ENCODE data around the gene COL4A4.

Gene COL4A4

GRCh38 chr2:226953826-226954225 lies 210.2 kb downstream of the COL4A4 start:
- TF ChIP-seq, protein P1, sequence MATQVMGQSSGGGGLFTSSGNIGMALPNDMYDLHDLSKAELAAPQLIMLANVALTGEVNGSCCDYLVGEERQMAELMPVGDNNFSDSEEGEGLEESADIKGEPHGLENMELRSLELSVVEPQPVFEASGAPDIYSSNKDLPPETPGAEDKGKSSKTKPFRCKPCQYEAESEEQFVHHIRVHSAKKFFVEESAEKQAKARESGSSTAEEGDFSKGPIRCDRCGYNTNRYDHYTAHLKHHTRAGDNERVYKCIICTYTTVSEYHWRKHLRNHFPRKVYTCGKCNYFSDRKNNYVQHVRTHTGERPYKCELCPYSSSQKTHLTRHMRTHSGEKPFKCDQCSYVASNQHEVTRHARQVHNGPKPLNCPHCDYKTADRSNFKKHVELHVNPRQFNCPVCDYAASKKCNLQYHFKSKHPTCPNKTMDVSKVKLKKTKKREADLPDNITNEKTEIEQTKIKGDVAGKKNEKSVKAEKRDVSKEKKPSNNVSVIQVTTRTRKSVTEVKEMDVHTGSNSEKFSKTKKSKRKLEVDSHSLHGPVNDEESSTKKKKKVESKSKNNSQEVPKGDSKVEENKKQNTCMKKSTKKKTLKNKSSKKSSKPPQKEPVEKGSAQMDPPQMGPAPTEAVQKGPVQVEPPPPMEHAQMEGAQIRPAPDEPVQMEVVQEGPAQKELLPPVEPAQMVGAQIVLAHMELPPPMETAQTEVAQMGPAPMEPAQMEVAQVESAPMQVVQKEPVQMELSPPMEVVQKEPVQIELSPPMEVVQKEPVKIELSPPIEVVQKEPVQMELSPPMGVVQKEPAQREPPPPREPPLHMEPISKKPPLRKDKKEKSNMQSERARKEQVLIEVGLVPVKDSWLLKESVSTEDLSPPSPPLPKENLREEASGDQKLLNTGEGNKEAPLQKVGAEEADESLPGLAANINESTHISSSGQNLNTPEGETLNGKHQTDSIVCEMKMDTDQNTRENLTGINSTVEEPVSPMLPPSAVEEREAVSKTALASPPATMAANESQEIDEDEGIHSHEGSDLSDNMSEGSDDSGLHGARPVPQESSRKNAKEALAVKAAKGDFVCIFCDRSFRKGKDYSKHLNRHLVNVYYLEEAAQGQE (IDR thresholded peaks at IDR 0.05; ENCODE audit: insufficient read depth in 1 of 2, low read depth in 2 of 2, low read length in 2 of 2) = no peak
- no peak for TF ChIP-seq TAF1 (IDR thresholded peaks at IDR 0.05; ENCODE audit: borderline replicate concordance, insufficient read depth, low read length)
- no peak for TF ChIP-seq SIN3A (IDR thresholded peaks at IDR 0.05; ENCODE audit: borderline replicate concordance, insufficient read depth, low read length)
- no peak for TF ChIP-seq POLR2AphosphoS5 (IDR thresholded peaks at IDR 0.05; ENCODE audit: low read depth, low read length)
- TF ChIP-seq FOXP2 (optimal IDR thresholded peaks at IDR 0.05; ENCODE audit: borderline replicate concordance, extremely low read depth, extremely low read length, insufficient read depth) = no peak

GRCh38 chr2:226953206-226953605 lies 210.8 kb downstream of the COL4A4 start:
- TF ChIP-seq SIN3A (IDR thresholded peaks at IDR 0.05; ENCODE audit: borderline replicate concordance, insufficient read depth, low read length) (no peak), POLR2AphosphoS5 (IDR thresholded peaks at IDR 0.05; ENCODE audit: low read depth, low read length) (no peak), FOXP2 (optimal IDR thresholded peaks at IDR 0.05; ENCODE audit: borderline replicate concordance, extremely low read depth, extremely low read length, insufficient read depth) (no peak), TAF1 (IDR thresholded peaks at IDR 0.05; ENCODE audit: borderline replicate concordance, insufficient read depth, low read length) (no peak)
- TF ChIP-seq, protein P1 (IDR thresholded peaks at IDR 0.05; ENCODE audit: insufficient read depth in 1 of 2, low read depth in 2 of 2, low read length in 2 of 2) = no peak
